HEK293 (cell line): ENCODE measurements around the gene CBFA2T2.

ENCODE experiments used
- CTCF ChIA-PET: fragments of 350-600 bp; formaldehyde crosslinking; extraction: SDS; loops from one replicate; lab custom pipeline; 2021; ENCODE audit warnings: antibody characterized with exemption; lab: Yijun Ruan, JAX
- POLR2A ChIA-PET: fragments of 300-600 bp; formaldehyde crosslinking; extraction: SDS; loops from one replicate; lab custom pipeline; 2020; ENCODE audit warnings: antibody characterized with exemption, inconsistent platforms; lab: Yijun Ruan, JAX
- H3K27ac ChIP-seq: fragments of 200-500 bp; sonication (Bioruptor generic); 2 replicates; pipeline ENCODE4 v1.5.1; 2014; ENCODE audit warnings: low read depth, low read length, control low read depth, inconsistent platforms; ENCODE audit errors: extremely low read depth
- H3K36me3 ChIP-seq, 2 experiments: fragments of 200-500 bp in 1 of 2; sonication (Bioruptor generic) in 1 of 2; 1 replicate in 1 of 2; 2 replicates in 1 of 2; pipeline ENCODE4 v1.5.1; 2014 to 2017; ENCODE audit warnings: inconsistent platforms in 2 of 2, low read length in 2 of 2; ENCODE audit not compliant: control insufficient read depth in 2 of 2, insufficient read depth in 1 of 2
- H3K4me1 ChIP-seq: fragments of 200-500 bp; sonication (Bioruptor generic); 2 replicates; pipeline ENCODE4 v1.5.1; 2014; ENCODE audit warnings: mild to moderate bottlenecking, low read length, inconsistent platforms; ENCODE audit not compliant: control insufficient read depth, insufficient read depth
- H3K4me3 ChIP-seq: 2 replicates; pipeline ENCODE4 v1.5.1; 2011; ENCODE audit warnings: low read depth, mild to moderate bottlenecking, control low read depth, low read length, moderate library complexity
- H3K9me3 ChIP-seq: fragments of 200-500 bp; sonication (Bioruptor generic); 2 replicates; pipeline ENCODE4 v1.5.1; 2014; ENCODE audit warnings: low read depth, low read length, inconsistent platforms; ENCODE audit not compliant: control insufficient read depth, insufficient read depth
- GFI1B ChIP-seq: fragments of 450-650 bp; formaldehyde crosslinking; IDR thresholded peaks from 2 replicates; pipeline ENCODE4 v1.5.1; 2016; ENCODE audit warnings: missing biosample characterization, missing genetic modification characterization
- GLIS2 ChIP-seq: fragments of 450-650 bp; formaldehyde crosslinking; IDR thresholded peaks from 2 replicates; pipeline ENCODE4 v1.5.1; 2016; ENCODE audit warnings: missing biosample characterization, missing genetic modification characterization
- HOXD13 ChIP-seq: sonication (generic); formaldehyde crosslinking; IDR thresholded peaks from 2 replicates; pipeline ENCODE4 v1.8.0; 2022; ENCODE audit warnings: missing genetic modification reagents, borderline replicate concordance
- KLF10 ChIP-seq: fragments of 450-650 bp; IDR thresholded peaks from 2 replicates; pipeline ENCODE4 v1.5.1; 2018; ENCODE audit warnings: missing biosample characterization, mild to moderate bottlenecking, missing genetic modification characterization
- KLF7 ChIP-seq: fragments of 450-650 bp; formaldehyde crosslinking; IDR thresholded peaks from 2 replicates; pipeline ENCODE4 v1.5.1; 2016; ENCODE audit warnings: missing biosample characterization, missing genetic modification characterization, borderline replicate concordance
- SCRT1 ChIP-seq: fragments of 450-650 bp; formaldehyde crosslinking; IDR thresholded peaks from 2 replicates; pipeline ENCODE4 v1.5.1; 2016; ENCODE audit warnings: missing biosample characterization, missing genetic modification characterization, borderline replicate concordance
- SP2 ChIP-seq: fragments of 450-650 bp; formaldehyde crosslinking; IDR thresholded peaks from 2 replicates; pipeline ENCODE4 v1.5.1; 2016; ENCODE audit warnings: missing biosample characterization, missing genetic modification characterization
- ZBTB48 ChIP-seq: fragments of 450-650 bp; formaldehyde crosslinking; IDR thresholded peaks from 2 replicates; pipeline ENCODE4 v1.5.1; 2016; ENCODE audit warnings: missing biosample characterization, missing genetic modification characterization
- ZBTB7A ChIP-seq: fragments of 450-650 bp; formaldehyde crosslinking; IDR thresholded peaks from 2 replicates; pipeline ENCODE4 v1.5.1; 2016; ENCODE audit warnings: low read depth, missing biosample characterization, missing genetic modification characterization
- ZNF112 ChIP-seq: fragments of 450-650 bp; formaldehyde crosslinking; IDR thresholded peaks from 2 replicates; pipeline ENCODE4 v1.5.0; 2017; ENCODE audit warnings: missing biosample characterization, missing genetic modification characterization
- ZNF146 ChIP-seq: fragments of 450-650 bp; formaldehyde crosslinking; IDR thresholded peaks from 2 replicates; pipeline ENCODE4 v1.5.1; 2016; ENCODE audit warnings: missing biosample characterization, missing genetic modification characterization
- ZNF19 ChIP-seq: fragments of 450-650 bp; formaldehyde crosslinking; IDR thresholded peaks from 2 replicates; pipeline ENCODE4; 2016; ENCODE audit warnings: missing biosample characterization, missing genetic modification characterization, low read depth
- ZNF335 ChIP-seq: fragments of 450-650 bp; formaldehyde crosslinking; conservative IDR thresholded peaks from 2 replicates; pipeline ENCODE4 v1.5.1; 2016; ENCODE audit warnings: missing biosample characterization, missing genetic modification characterization
- ZNF391 ChIP-seq: fragments of 450-650 bp; formaldehyde crosslinking; IDR thresholded peaks from 2 replicates; pipeline ENCODE4 v1.5.1; 2016; ENCODE audit warnings: low read depth, missing biosample characterization, missing genetic modification characterization, borderline replicate concordance
- ZNF433 ChIP-seq: fragments of 450-650 bp; formaldehyde crosslinking; IDR thresholded peaks from 2 replicates; pipeline ENCODE4 v1.5.1; 2016; ENCODE audit warnings: missing biosample characterization, missing genetic modification characterization, low read depth
- ZNF501 ChIP-seq: fragments of 450-650 bp; formaldehyde crosslinking; IDR thresholded peaks from 2 replicates; pipeline ENCODE4 v1.5.1; 2016; ENCODE audit warnings: missing biosample characterization, missing genetic modification characterization
- ZNF510 ChIP-seq: fragments of 450-650 bp; formaldehyde crosslinking; IDR thresholded peaks from 2 replicates; pipeline ENCODE4 v1.5.1; 2018; ENCODE audit warnings: mild to moderate bottlenecking, missing genetic modification characterization, missing biosample characterization; ENCODE audit not compliant: insufficient replicate concordance
- ZNF529 ChIP-seq: fragments of 450-650 bp; formaldehyde crosslinking; IDR thresholded peaks from 2 replicates; pipeline ENCODE4 v1.5.1; 2017; ENCODE audit warnings: missing genetic modification characterization, missing biosample characterization; ENCODE audit not compliant: insufficient replicate concordance
- ZNF621 ChIP-seq: fragments of 450-650 bp; formaldehyde crosslinking; IDR thresholded peaks from 2 replicates; pipeline ENCODE4 v1.5.1; 2017; ENCODE audit warnings: missing biosample characterization, missing genetic modification characterization
- ZNF660 ChIP-seq: fragments of 450-650 bp; IDR thresholded peaks from 2 replicates; pipeline ENCODE4 v1.5.1; 2018; ENCODE audit warnings: missing biosample characterization, mild to moderate bottlenecking, missing genetic modification characterization
- ZNF670 ChIP-seq: fragments of 450-650 bp; formaldehyde crosslinking; IDR thresholded peaks from 2 replicates; pipeline ENCODE4 v1.5.1; 2016; ENCODE audit warnings: missing biosample characterization, missing genetic modification characterization, low read depth
- ZNF768 ChIP-seq: fragments of 450-650 bp; formaldehyde crosslinking; IDR thresholded peaks from 2 replicates; pipeline ENCODE4 v1.5.1; 2018; ENCODE audit warnings: missing biosample characterization, mild to moderate bottlenecking, missing genetic modification characterization
- ZNF792 ChIP-seq: fragments of 450-650 bp; formaldehyde crosslinking; IDR thresholded peaks from 2 replicates; pipeline ENCODE4 v1.5.1; 2016; ENCODE audit warnings: missing biosample characterization, missing genetic modification characterization
- ZNF830 ChIP-seq: fragments of 450-650 bp; IDR thresholded peaks from 2 replicates; pipeline ENCODE4 v1.5.0; 2018; ENCODE audit warnings: missing biosample characterization, missing genetic modification characterization, low read depth, mild to moderate bottlenecking, moderate library complexity
- ZXDB ChIP-seq: fragments of 450-650 bp; formaldehyde crosslinking; IDR thresholded peaks from 2 replicates; pipeline ENCODE4 v1.5.1; 2016; ENCODE audit warnings: missing biosample characterization, missing genetic modification characterization
- TF ChIP-seq, protein P1 (sequence below): fragments of 450-650 bp; formaldehyde crosslinking; IDR thresholded peaks from 2 replicates; pipeline ENCODE4 v1.5.1; 2016; ENCODE audit warnings: missing biosample characterization, missing genetic modification characterization, low read depth
- TF ChIP-seq, protein P2 (sequence below): fragments of 450-650 bp; formaldehyde crosslinking; IDR thresholded peaks from 2 replicates; pipeline ENCODE4 v1.5.1; 2016; ENCODE audit warnings: missing biosample characterization, missing genetic modification characterization
- TF ChIP-seq, protein P3 (sequence below): fragments of 450-650 bp; formaldehyde crosslinking; IDR thresholded peaks from 2 replicates; pipeline ENCODE4 v1.5.1; 2016; ENCODE audit warnings: missing biosample characterization, missing genetic modification characterization

The CBFA2T2 gene

GRCh38 chr20:33679758-33680485 lies 190.0 kb downstream of the CBFA2T2 start:
- Histone ChIP-seq H3K27ac (peak overlapping the region; percentile 34), H3K36me3 (peaks cover 13 to 78% of the 10 kb centered on the region in 2 experiments; a peak in 2 of 3 replicates), H3K9me3 (no peaks in the 10 kb centered on the region), H3K4me3 (no peak overlapping the region), H3K4me1 (peaks cover 7% of the 10 kb centered on the region; the same call in 1 of the 2 replicates)
- POLR2A ChIA-PET = interaction anchor here (0.6 to 1.2 kb wide), 2 partner anchors 18 to 53 kb away, joined by 3 to 4 read pairs; partner anchors contain the start of gene ZNF341
- TF ChIP-seq ZNF830 = no peak
- TF ChIP-seq, protein P1, sequence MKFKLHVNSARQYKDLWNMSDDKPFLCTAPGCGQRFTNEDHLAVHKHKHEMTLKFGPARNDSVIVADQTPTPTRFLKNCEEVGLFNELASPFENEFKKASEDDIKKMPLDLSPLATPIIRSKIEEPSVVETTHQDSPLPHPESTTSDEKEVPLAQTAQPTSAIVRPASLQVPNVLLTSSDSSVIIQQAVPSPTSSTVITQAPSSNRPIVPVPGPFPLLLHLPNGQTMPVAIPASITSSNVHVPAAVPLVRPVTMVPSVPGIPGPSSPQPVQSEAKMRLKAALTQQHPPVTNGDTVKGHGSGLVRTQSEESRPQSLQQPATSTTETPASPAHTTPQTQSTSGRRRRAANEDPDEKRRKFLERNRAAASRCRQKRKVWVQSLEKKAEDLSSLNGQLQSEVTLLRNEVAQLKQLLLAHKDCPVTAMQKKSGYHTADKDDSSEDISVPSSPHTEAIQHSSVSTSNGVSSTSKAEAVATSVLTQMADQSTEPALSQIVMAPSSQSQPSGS (tag by site-specific recombination) = peak; percentile 44; the same call in 1 of the 2 replicates
- TF ChIP-seq KLF7 = no peak
- CTCF ChIA-PET = interaction anchor here (0.6 kb wide), 2 partner anchors 41 to 234 kb away, joined by 3 to 4 read pairs; no protein-coding TSS in a partner anchor

- TF ChIP-seq ZNF335 (tag by site-specific recombination) (no peak), ZNF621 (tag by site-specific recombination) (no peak), ZBTB48 (tag by site-specific recombination) (no peak), ZNF19 (tag by site-specific recombination) (no peak), GLIS2 (no peak), ZNF112 (no peak), ZNF391 (tag by site-specific recombination) (no peak), ZNF510 (tag by site-specific recombination) (no peak), ZNF146 (tag by site-specific recombination) (no peak), GFI1B (no peak), KLF7 (no peak), ZNF670 (tag by site-specific recombination) (no peak), SCRT1 (tag by site-specific recombination) (no peak), ZXDB (tag by site-specific recombination) (no peak), ZNF529 (no peak), ZNF660 (no peak)
- TF ChIP-seq, all 188 proteins: peak for 0
- Histone ChIP-seq H3K4me1 (peaks cover 7% of the 10 kb centered on the region; the same call in 1 of the 2 replicates), H3K9me3 (no peaks in the 10 kb centered on the region), H3K4me3 (no peak overlapping the region), H3K36me3 (peaks cover 13 to 83% of the 10 kb centered on the region in 2 experiments; a peak in 2 of 3 replicates), H3K27ac (no peak overlapping the region)
- POLR2A ChIA-PET = interaction anchor here (0.7 to 1.1 kb wide), 2 partner anchors 17 to 1196 kb away, joined by 3 read pairs; partner anchors contain the start of gene ACSS2
- CTCF ChIA-PET = interaction anchor here (0.6 kb wide), 1 partner anchor 233 kb away, joined by 3 read pairs; no protein-coding TSS in a partner anchor
These were observed 190.8 kb downstream of the CBFA2T2 start for GRCh38 chr20:33680686-33681085.

- Histone ChIP-seq H3K4me3 (no peak overlapping the region), H3K36me3 (peaks cover 13 to 79% of the 10 kb centered on the region in 2 experiments; a peak in 2 of 3 replicates), H3K9me3 (no peaks in the 10 kb centered on the region), H3K4me1 (peaks cover 9% of the 10 kb centered on the region; the same call in 1 of the 2 replicates), H3K27ac (no peak overlapping the region)
- POLR2A ChIA-PET = interaction anchor here (1.1 kb wide), 1 partner anchor 18 kb away, joined by 3 read pairs; no protein-coding TSS in a partner anchor
- CTCF ChIA-PET = interaction anchor here (0.6 kb wide), 1 partner anchor 14 kb away, joined by 3 read pairs; the partner anchor contains the start of gene ACTL10
- no peak for TF ChIP-seq ZNF792 (tag by site-specific recombination)
- TF ChIP-seq HOXD13 = no peak
- TF ChIP-seq, protein P2, sequence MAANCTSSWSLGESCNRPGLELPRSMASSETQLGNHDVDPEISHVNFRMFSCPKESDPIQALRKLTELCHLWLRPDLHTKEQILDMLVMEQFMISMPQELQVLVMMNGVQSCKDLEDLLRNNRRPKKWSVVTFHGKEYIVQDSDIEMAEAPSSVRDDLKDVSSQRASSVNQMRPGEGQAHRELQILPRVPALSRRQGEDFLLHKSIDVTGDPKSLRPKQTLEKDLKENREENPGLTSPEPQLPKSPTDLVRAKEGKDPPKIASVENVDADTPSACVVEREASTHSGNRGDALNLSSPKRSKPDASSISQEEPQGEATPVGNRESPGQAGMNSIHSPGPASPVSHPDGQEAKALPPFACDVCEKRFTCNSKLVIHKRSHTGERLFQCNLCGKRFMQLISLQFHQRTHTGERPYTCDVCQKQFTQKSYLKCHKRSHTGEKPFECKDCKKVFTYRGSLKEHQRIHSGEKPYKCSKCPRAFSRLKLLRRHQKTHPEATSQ (tag by site-specific recombination) = no peak
- TF ChIP-seq SP2 (tag by site-specific recombination) = no peak
- no peak for TF ChIP-seq ZNF768 (tag by site-specific recombination)
- TF ChIP-seq, protein P3, sequence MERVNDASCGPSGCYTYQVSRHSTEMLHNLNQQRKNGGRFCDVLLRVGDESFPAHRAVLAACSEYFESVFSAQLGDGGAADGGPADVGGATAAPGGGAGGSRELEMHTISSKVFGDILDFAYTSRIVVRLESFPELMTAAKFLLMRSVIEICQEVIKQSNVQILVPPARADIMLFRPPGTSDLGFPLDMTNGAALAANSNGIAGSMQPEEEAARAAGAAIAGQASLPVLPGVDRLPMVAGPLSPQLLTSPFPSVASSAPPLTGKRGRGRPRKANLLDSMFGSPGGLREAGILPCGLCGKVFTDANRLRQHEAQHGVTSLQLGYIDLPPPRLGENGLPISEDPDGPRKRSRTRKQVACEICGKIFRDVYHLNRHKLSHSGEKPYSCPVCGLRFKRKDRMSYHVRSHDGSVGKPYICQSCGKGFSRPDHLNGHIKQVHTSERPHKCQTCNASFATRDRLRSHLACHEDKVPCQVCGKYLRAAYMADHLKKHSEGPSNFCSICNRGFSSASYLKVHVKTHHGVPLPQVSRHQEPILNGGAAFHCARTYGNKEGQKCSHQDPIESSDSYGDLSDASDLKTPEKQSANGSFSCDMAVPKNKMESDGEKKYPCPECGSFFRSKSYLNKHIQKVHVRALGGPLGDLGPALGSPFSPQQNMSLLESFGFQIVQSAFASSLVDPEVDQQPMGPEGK (tag by site-specific recombination) = no peak
- no peak for TF ChIP-seq ZNF433
- TF ChIP-seq ZBTB7A (tag by site-specific recombination) = no peak
- TF ChIP-seq ZNF501 (tag by site-specific recombination) = no peak
- no peak for TF ChIP-seq KLF10 (tag by site-specific recombination)
These were observed 191.4 kb downstream of the CBFA2T2 start for GRCh38 chr20:33681288-33681687.
